ENCODE data around the gene BHLHE40. TPM values are rescaled to one million over a fixed set of nuclear protein-coding genes. Genes with fewer than 3 reads are reported as not detected.

BHLHE40 gene
- total and polyA plus RNA-seq, 2 of the 4 experiments (the other 2 are of a cell fraction), result 22.8 to 31.8 TPM

GRCh38 chr3:4978204-4978965 is 852 bp upstream of the BHLHE40 start:
- Histone ChIP-seq H3K4ac (ENCODE audit: low read depth, low read length) (peak overlapping the region; percentile 74), H4K5ac (ENCODE audit: low read depth, low read length) (peak overlapping the region; percentile 52), H3K9ac (ENCODE audit: low read depth, low read length) (peak overlapping the region; percentile 67), H3K4me2 (ENCODE audit: low read depth, low read length) (peak overlapping the region; percentile 94), H3K79me1 (ENCODE audit: low read depth in 1 of 2, low read length in 2 of 2) (peaks cover 11 to 35% of the 10 kb centered on the region in 2 experiments; a peak in 3 of 4 replicates), H3K4me1 (ENCODE audit: control insufficient read depth, insufficient read depth, low read length) (peaks cover 11% of the 10 kb centered on the region), H2BK15ac (ENCODE audit: low read depth, low read length) (0 out of 3 replicates have a peak overlapping the region, but pooled peaks have one; percentile 55), H2BK20ac (ENCODE audit: low read depth, low read length) (peak overlapping the region; percentile 54; the same call in 1 of the 2 replicates), H2BK5ac (ENCODE audit: low read depth, low read length, poor library complexity, severe bottlenecking) (peak overlapping the region; percentile 93), H3K14ac (replicated peaks; ENCODE audit: low read depth, low read length) (peak overlapping the region; percentile 18), H3K18ac (ENCODE audit: low read depth, low read length) (peak overlapping the region; percentile 67), H3K9me1 (ENCODE audit: insufficient read depth, low read length) (no peaks in the 10 kb centered on the region), H3K36me3 (ENCODE audit: control insufficient read depth, insufficient read depth, low read length) (peaks cover 7% of the 10 kb centered on the region), H2AFZ (replicated peaks; ENCODE audit: low read length, poor library complexity) (peak overlapping the region; percentile 93), H3K23ac (ENCODE audit: low read depth, low read length) (peak overlapping the region; percentile 81), H2BK120ac (ENCODE audit: low read depth, low read length) (peak overlapping the region; percentile 70), H4K8ac (ENCODE audit: low read depth in 2 of 2, low read length in 2 of 2) (peak overlapping the region; percentile 68 to 71), H3K9me3 (ENCODE audit: control insufficient read depth, insufficient read depth, low read length) (no peaks in the 10 kb centered on the region), H3K27me3 (ENCODE audit: control insufficient read depth, insufficient read depth, low read length) (no peaks in the 10 kb centered on the region), H4K20me1 (ENCODE audit: insufficient read depth, low read length) (peaks cover 14% of the 10 kb centered on the region; the same call in 1 of the 2 replicates), H3K56ac (ENCODE audit: extremely low read depth, insufficient read depth, low read length) (peak overlapping the region; percentile 59), H4K91ac (ENCODE audit: insufficient read depth, low read depth, low read length) (peak overlapping the region; percentile 81), H2AK9ac (replicated peaks; ENCODE audit: low read depth, low read length, poor library complexity) (peak overlapping the region; percentile 89), H3K4me3 (ENCODE audit: insufficient read depth, low read depth, low read length) (peak overlapping the region; percentile 55), H2AK5ac (ENCODE audit: low read depth, low read length) (peak overlapping the region; percentile 13; the same call in 1 of the 2 replicates), H3K27ac (ENCODE audit: insufficient read depth, low read length) (peak overlapping the region; percentile 84)
- DNase-seq (peak; percentile 97), ATAC-seq (ENCODE audit: low read depth) (peak; percentile 79)
- ChIA-PET CTCF (interaction anchor here (0.8 to 1.7 kb wide), 3 partner anchors 50 to 267 kb away, joined by 3 to 11 read pairs (median 3); no protein-coding TSS in a partner anchor), POLR2A (ENCODE audit: unreplicated experiment) (interaction anchor here (0.6 to 0.8 kb wide), 3 partner anchors 13 to 75 kb away, joined by 4 to 17 read pairs (median 5); no protein-coding TSS in a partner anchor)
- intact Hi-C loops (cut with micrococcal nuclease), result loop anchor here (1.0 to 5.0 kb wide), 2 partner anchors 136 to 257 kb away; no protein-coding TSS in a partner anchor
- BruUV-seq (replicated peaks), result no TSS peak
- dilution Hi-C loops (cut with HindIII; ENCODE audit: low sequenced_read_pairs, unreplicated experiment), result no loop called here
- in situ Hi-C loops (cut with MboI; ENCODE audit: low sequenced_read_pairs), result loop anchor here (10.0 kb wide), 1 partner anchor 144 kb away; no protein-coding TSS in a partner anchor
- WGBS, 2 experiments (ENCODE audit: extremely low coverage in 2 of 2, insufficient read length in 1 of 2), result 0% methylated on average over 22 of the region's 76 CpGs; no CpG with 5 or more reads in 1 of the 2 experiments
- TF ChIP-seq FOS (IDR thresholded peaks at IDR 0.05; ENCODE audit: low read depth, low read length) (peak; percentile 7; the same call in 1 of the 2 replicates), ELK1 (IDR thresholded peaks at IDR 0.05; ENCODE audit: borderline replicate concordance, low read depth, low read length) (no peak), MXI1 (IDR thresholded peaks at IDR 0.05; ENCODE audit: borderline replicate concordance, low read depth, low read length) (peak; percentile 71; the same call in 1 of the 2 replicates), NFE2L2 (IDR thresholded peaks at IDR 0.05; ENCODE audit: low read depth, low read length) (no peak), RFX5 (IDR thresholded peaks at IDR 0.05; ENCODE audit: low read depth, low read length) (0 out of 2 replicates have a peak, but pooled peaks have one; percentile 44), POLR2A (IDR thresholded peaks at IDR 0.05; ENCODE audit: low read depth, low read length) (peak; percentile 22), BHLHE40 (IDR thresholded peaks at IDR 0.05; ENCODE audit: low read depth, low read length) (peak; percentile 86), RAD21 (IDR thresholded peaks at IDR 0.05; ENCODE audit: low read length) (peak; percentile 23; the same call in 1 of the 2 replicates), CEBPB (IDR thresholded peaks at IDR 0.05; ENCODE audit: low read depth, low read length) (peak; percentile 95), CHD1 (IDR thresholded peaks at IDR 0.05; ENCODE audit: low read depth, low read length) (peak; percentile 23; the same call in 1 of the 2 replicates), CTCF (conservative IDR thresholded peaks at IDR 0.05; ENCODE audit: low read depth, low read length) (0 out of 2 replicates have a peak, but pooled peaks have one; percentile 1), SMC3 (IDR thresholded peaks at IDR 0.05; ENCODE audit: low read depth, low read length) (no peak)
- TF ChIP-seq, protein P1, sequence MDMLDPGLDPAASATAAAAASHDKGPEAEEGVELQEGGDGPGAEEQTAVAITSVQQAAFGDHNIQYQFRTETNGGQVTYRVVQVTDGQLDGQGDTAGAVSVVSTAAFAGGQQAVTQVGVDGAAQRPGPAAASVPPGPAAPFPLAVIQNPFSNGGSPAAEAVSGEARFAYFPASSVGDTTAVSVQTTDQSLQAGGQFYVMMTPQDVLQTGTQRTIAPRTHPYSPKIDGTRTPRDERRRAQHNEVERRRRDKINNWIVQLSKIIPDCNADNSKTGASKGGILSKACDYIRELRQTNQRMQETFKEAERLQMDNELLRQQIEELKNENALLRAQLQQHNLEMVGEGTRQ (IDR thresholded peaks at IDR 0.05; ENCODE audit: low read depth, low read length), result peak; percentile 84

Measured in IMR-90 (cell line).